ENCODE measurements around the gene A1BG. TPM values are rescaled to one million over a fixed set of nuclear protein-coding genes. Genes with fewer than 3 reads are reported as not detected.

The A1BG gene
- total RNA-seq, 3 donors from 2014 or later, result 2.0 to 3.7 (median 2.7) TPM

DNA sequence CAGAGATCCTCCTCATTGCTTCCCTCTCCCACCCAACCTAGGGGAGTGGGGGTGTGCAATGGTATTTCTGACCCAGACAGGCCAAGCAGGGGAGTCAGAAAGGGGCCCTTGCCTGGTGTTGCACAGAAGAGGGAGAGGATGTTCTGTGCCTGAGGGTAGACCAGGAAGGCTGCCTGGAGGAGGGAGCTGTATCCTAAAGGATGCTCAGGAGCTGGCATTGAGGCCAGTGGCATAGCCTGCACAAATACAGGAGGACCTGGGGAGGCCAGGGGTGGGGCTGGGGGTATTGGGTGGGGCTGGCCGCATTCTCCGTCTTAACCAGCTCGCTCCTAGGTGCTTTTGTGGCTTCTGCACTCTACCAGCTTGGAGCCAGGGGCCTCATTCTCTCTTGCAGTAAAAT is 46.6 kb upstream of the A1BG start:
- ATAC-seq (no peak), DNase-seq (no peak)
- no peaks in the 10 kb centered on the region for H3K9me3 ChIP-seq
- TF ChIP-seq, protein P1, sequence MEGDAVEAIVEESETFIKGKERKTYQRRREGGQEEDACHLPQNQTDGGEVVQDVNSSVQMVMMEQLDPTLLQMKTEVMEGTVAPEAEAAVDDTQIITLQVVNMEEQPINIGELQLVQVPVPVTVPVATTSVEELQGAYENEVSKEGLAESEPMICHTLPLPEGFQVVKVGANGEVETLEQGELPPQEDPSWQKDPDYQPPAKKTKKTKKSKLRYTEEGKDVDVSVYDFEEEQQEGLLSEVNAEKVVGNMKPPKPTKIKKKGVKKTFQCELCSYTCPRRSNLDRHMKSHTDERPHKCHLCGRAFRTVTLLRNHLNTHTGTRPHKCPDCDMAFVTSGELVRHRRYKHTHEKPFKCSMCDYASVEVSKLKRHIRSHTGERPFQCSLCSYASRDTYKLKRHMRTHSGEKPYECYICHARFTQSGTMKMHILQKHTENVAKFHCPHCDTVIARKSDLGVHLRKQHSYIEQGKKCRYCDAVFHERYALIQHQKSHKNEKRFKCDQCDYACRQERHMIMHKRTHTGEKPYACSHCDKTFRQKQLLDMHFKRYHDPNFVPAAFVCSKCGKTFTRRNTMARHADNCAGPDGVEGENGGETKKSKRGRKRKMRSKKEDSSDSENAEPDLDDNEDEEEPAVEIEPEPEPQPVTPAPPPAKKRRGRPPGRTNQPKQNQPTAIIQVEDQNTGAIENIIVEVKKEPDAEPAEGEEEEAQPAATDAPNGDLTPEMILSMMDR (IDR thresholded peaks at IDR 0.05), result no peak
- intact Hi-C loops (cut with DNase I, micrococcal nuclease), result no loop called here
- peaks cover 18% of the 10 kb centered on the region for H3K4me1 ChIP-seq (ENCODE audit: low read depth)
- H3K4me3 ChIP-seq, result no peak overlapping the region
- peaks cover 4% of the 10 kb centered on the region for H3K36me3 ChIP-seq (ENCODE audit: low read depth)

DNA sequence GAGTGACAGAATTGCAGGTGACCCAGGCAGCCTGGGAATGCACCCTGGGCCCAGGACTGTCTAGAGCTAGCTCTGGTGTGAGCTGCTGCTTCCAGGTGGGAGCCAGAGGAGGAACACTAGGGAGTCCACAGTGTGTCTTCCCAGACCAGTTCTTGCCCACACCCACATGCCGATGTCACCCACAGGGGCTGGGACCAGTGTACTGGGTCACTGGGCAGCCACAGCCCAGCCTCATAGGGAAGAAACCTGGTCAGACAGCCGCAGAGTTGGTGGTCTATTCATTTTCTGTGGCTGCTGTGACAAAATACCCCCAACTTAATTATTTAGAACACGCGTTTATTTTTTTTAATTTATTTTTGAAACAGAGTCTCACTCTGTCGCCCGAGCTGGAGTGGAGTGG is 45.3 kb upstream of the A1BG start:
- ATAC-seq, result no peak
- intact Hi-C loops (cut with DNase I, micrococcal nuclease), result no loop called here
- Histone ChIP-seq H3K9me3 (no peaks in the 10 kb centered on the region), H3K36me3 (ENCODE audit: low read depth) (peaks cover 4% of the 10 kb centered on the region), H3K4me3 (no peak overlapping the region), H3K4me1 (ENCODE audit: low read depth) (peaks cover 18% of the 10 kb centered on the region)
- TF ChIP-seq, protein P1 (IDR thresholded peaks at IDR 0.05), result no peak
- no peak for DNase-seq

DNA sequence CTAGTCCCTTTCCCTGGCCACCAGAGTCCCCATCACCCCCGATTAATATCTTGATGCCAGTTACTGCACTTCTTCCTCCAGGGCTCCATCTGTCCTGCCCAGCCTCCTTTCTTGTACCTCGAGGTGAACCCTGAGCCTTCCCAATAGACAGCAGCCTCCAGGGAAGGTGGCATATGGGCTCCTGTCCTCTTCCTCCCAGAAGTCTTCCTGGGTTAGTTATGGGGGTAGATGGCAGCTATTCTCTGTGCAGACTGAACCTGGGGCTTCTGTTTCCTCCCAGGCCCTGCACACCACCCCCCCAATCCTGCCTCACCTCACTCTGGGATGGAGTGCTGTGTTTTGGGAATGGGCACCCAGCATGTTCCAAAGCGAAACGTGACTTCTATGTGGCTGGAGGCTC is 44.8 kb upstream of the A1BG start:
- ATAC-seq (no peak), DNase-seq (no peak)
- peaks cover 7% of the 10 kb centered on the region for H3K36me3 ChIP-seq (ENCODE audit: low read depth)
- H3K4me3 ChIP-seq, result no peak overlapping the region
- H3K4me1 ChIP-seq (ENCODE audit: low read depth), result peaks cover 18% of the 10 kb centered on the region
- intact Hi-C loops (cut with DNase I, micrococcal nuclease), result no loop called here
- TF ChIP-seq, protein P1 (IDR thresholded peaks at IDR 0.05), result no peak
- no peaks in the 10 kb centered on the region for H3K9me3 ChIP-seq

DNA sequence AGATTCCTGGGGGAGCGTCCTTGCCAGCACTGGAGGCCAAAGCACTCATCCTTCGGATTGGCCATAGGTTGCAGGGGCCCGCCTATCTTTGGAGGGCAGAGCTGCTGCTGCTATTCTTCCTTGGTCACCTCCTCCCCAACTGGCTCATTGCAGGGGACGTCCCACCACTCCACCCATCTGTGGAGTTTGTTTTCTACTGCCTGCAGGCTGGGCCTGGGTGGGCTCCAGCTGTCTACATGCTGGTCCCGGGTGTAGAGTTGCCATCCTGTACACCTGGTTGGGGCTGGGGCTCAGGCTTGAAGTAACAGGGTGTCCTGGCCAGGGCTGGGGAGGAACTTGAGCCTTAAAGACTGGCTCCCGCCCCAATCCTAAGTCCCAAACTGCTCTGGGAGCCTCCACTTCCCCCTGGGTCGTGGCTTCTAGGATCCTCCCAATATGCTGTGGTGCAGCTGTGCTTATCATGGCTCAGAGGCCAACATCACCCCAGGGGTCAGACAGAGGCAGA is 44.3 kb upstream of the A1BG start:
- TF ChIP-seq, protein P1 (IDR thresholded peaks at IDR 0.05), result no peak

DNA sequence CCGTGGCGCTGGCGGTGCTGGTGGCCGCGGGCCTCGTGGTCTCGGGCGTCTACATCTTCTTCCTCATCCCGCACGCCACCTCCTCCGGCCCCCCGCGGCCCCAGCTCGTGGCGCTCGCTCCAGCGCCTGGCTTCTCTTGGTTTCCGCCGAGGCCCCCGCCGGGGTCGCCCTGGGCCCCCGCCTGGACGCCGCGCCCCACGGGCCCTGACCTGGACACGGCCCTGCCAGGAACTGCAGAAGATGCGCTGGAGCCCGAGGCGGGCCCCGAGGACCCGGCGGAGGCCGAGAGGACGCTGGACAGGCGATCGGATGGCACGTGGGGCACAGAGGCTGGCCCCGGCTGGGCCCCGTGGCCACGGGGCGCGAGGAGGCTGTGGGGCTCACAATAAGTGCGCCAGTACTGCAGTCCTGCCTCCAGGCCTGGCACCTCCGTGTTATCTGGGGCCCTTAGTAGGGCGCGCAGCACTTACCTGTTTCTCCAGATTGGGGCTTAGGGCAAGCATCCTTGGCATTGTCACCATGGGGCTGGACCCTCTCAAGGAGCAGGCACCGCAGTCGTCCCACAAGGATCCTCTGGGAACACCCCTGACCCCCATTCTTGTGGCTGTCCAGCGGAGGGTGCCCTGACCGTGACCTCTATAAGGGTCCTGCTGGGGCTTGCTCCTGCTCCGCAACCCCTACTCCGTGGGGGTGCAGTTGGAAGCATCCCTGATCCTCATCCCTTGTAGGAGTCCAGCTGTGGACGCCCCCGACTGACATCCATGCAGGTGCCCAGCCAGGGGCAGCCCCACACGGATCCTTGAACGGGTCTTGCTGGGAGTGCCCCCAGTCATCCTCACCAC is 43.6 kb upstream of the A1BG start:
- no peak for DNase-seq
- no peak overlapping the region for H3K4me3 ChIP-seq
- H3K4me1 ChIP-seq (ENCODE audit: low read depth), result peaks cover 14% of the 10 kb centered on the region
- intact Hi-C loops (cut with DNase I, micrococcal nuclease), result no loop called here
- ATAC-seq, result no peak
- peaks cover 13% of the 10 kb centered on the region for H3K36me3 ChIP-seq (ENCODE audit: low read depth)
- TF ChIP-seq, protein P1 (IDR thresholded peaks at IDR 0.05), result no peak
- H3K9me3 ChIP-seq, result no peaks in the 10 kb centered on the region

More for the DNA sequence above, 44.3 kb upstream of the A1BG start:
- H3K36me3 ChIP-seq (ENCODE audit: low read depth), result peaks cover 12% of the 10 kb centered on the region
- ATAC-seq (no peak), DNase-seq (no peak)
- intact Hi-C loops (cut with DNase I, micrococcal nuclease), result no loop called here
- H3K9me3 ChIP-seq, result no peaks in the 10 kb centered on the region
- H3K4me1 ChIP-seq (ENCODE audit: low read depth), result peaks cover 18% of the 10 kb centered on the region
- H3K4me3 ChIP-seq, result no peak overlapping the region
